ENCODE measurements around the gene RASL12. TPM values are rescaled to one million over a fixed set of nuclear protein-coding genes. Genes with fewer than 3 reads are reported as not detected.
"Not testable (repeated sequence)": the region's sequence is repeated elsewhere in the genome, so short reads cannot be mapped to it uniquely, and the experiment has no call there.

Gene RASL12
- total RNA-seq, 1 donor from 2014 or later: 85.7 TPM

- TF ChIP-seq POLR2AphosphoS5 (IDR thresholded peaks at IDR 0.05; ENCODE audit: insufficient read depth in 1 of 2, low read depth in 1 of 2) (no peak), CTCF (IDR thresholded peaks at IDR 0.05) (no peak), POLR2A (IDR thresholded peaks at IDR 0.05) (no peak)
- Histone ChIP-seq H3K36me3 (peaks cover 0 to 23% of the 10 kb centered on the region in 2 donors), H3K4me1 (peaks cover 15% of the 10 kb centered on the region), H3K27me3 (no peaks in the 10 kb centered on the region), H3K9me3 (no peaks in the 10 kb centered on the region), H3K4me3 (no peak overlapping the region), H3K27ac (no peak overlapping the region)
- DNase-seq (ENCODE audit: extremely low spot score in 2 of 2): peak; percentile 83 to 84
- intact Hi-C loops (cut with DNase I): no loop called here
Measured at GRCh38 chr15:65100442-65100841, 32.7 kb upstream of the RASL12 start.

- H3K9me3 ChIP-seq; DNase-seq (ENCODE audit: extremely low spot score in 2 of 2); H3K27ac ChIP-seq; intact Hi-C loops (cut with DNase I); H3K27me3 ChIP-seq; H3K4me3 ChIP-seq: not testable (repeated sequence)
- Histone ChIP-seq H3K4me1 (peaks cover 18% of the 10 kb centered on the region), H3K36me3 (peaks cover 0 to 17% of the 10 kb centered on the region in 2 donors)
Measured at GRCh38 chr15:65099801-65100200, 32.0 kb upstream of the RASL12 start.

- H3K4me1 ChIP-seq: peaks cover 22% of the 10 kb centered on the region
- DNase-seq (ENCODE audit: extremely low spot score in 2 of 2): no peak
- no peaks in the 10 kb centered on the region for H3K9me3 ChIP-seq
- no peaks in the 10 kb centered on the region for H3K27me3 ChIP-seq
- intact Hi-C loops (cut with DNase I): no loop called here
- no peak overlapping the region for H3K4me3 ChIP-seq
- no peak for TF ChIP-seq CTCF (IDR thresholded peaks at IDR 0.05)
- no peak for TF ChIP-seq POLR2AphosphoS5 (IDR thresholded peaks at IDR 0.05; ENCODE audit: insufficient read depth in 1 of 2, low read depth in 1 of 2)
- no peak for TF ChIP-seq POLR2A (IDR thresholded peaks at IDR 0.05)
- H3K27ac ChIP-seq: no peak overlapping the region
- peaks cover 0 to 12% of the 10 kb centered on the region in 2 donors for H3K36me3 ChIP-seq
Measured at GRCh38 chr15:65099336-65099735, 31.5 kb upstream of the RASL12 start.

- TF ChIP-seq CTCF (IDR thresholded peaks at IDR 0.05) (no peak), POLR2A (IDR thresholded peaks at IDR 0.05) (no peak), POLR2AphosphoS5 (IDR thresholded peaks at IDR 0.05; ENCODE audit: insufficient read depth in 1 of 2, low read depth in 1 of 2) (no peak)
- intact Hi-C loops (cut with DNase I): no loop called here
Measured at GRCh38 chr15:65097651-65098263, 30.0 kb upstream of the RASL12 start.

GRCh38 chr15:65096481-65097385, 28.9 kb upstream of the RASL12 start:
- TF ChIP-seq CTCF (IDR thresholded peaks at IDR 0.05) (no peak), POLR2A (IDR thresholded peaks at IDR 0.05) (no peak), POLR2AphosphoS5 (IDR thresholded peaks at IDR 0.05; ENCODE audit: insufficient read depth in 1 of 2, low read depth in 1 of 2) (no peak)
- Histone ChIP-seq H3K4me3 (no peak overlapping the region), H3K27ac (no peak overlapping the region), H3K4me1 (peaks cover 24% of the 10 kb centered on the region), H3K27me3 (no peaks in the 10 kb centered on the region), H3K9me3 (no peaks in the 10 kb centered on the region), H3K36me3 (peaks cover 0 to 12% of the 10 kb centered on the region in 2 donors)
- DNase-seq (ENCODE audit: extremely low spot score in 2 of 2): peak in 1 of 2 donors; percentile 77
- intact Hi-C loops (cut with DNase I): no loop called here

More at GRCh38 chr15:65097651-65098263, 30.0 kb upstream of the RASL12 start:
- no peak overlapping the region for H3K4me3 ChIP-seq
- DNase-seq (ENCODE audit: extremely low spot score in 2 of 2): peak; percentile 55 to 72
- H3K27ac ChIP-seq: no peak overlapping the region
- peaks cover 22% of the 10 kb centered on the region for H3K4me1 ChIP-seq
- H3K36me3 ChIP-seq: peaks cover 0 to 12% of the 10 kb centered on the region in 2 donors
- H3K9me3 ChIP-seq: no peaks in the 10 kb centered on the region
- no peaks in the 10 kb centered on the region for H3K27me3 ChIP-seq
